SK-N-SH (cell line): ENCODE measurements around the gene B4GALT1. TPM values are rescaled to one million over a fixed set of nuclear protein-coding genes. Genes with fewer than 3 reads are reported as not detected.
A peak's percentile ranks its signal among the peaks of the same experiment; 100 is the strongest.

Experiments used
- CTCF ChIA-PET: fragments of 300-600, 350-600 bp; formaldehyde crosslinking; extraction: SDS; loops from one replicate; lab custom pipeline; 2021; lab: Yijun Ruan, JAX
- POLR2A ChIA-PET: fragments of 350-600 bp; sonication (Branson Sonifier 250); formaldehyde crosslinking; extraction: SDS; loops from one replicate; lab custom pipeline; 2020; ENCODE audit warnings: antibody characterized with exemption, inconsistent platforms; lab: Yijun Ruan, JAX
- DNase-seq: peaks from one replicate; pipeline ENCODE4 v3.0.0; 2012
- H2AFZ ChIP-seq: fragments of 200-600 bp; sonication (generic); 2 replicates; pipeline ENCODE4 v1.8.1; 2016; ENCODE audit warnings: antibody characterized with exemption, mild to moderate bottlenecking, low read depth
- H3F3A ChIP-seq: fragments of 200-600 bp; sonication (generic); replicated peaks from 2 replicates; pipeline ENCODE3; 2016; ENCODE audit warnings: antibody characterized with exemption, mild to moderate bottlenecking; ENCODE audit not compliant: insufficient read depth
- H3K27ac ChIP-seq, 2 experiments: fragments of 200-500 bp in 1 of 2; fragments of 200-600 bp in 1 of 2; sonication (Bioruptor generic) in 1 of 2; sonication (generic), shearing (Covaris generic) in 1 of 2; 2 replicates each; pipeline versions ENCODE4 v1.5.1 to v1.6.1; 2014 to 2016; ENCODE audit warnings: low read depth in 2 of 2, inconsistent platforms in 1 of 2, low read length in 1 of 2, mild to moderate bottlenecking in 1 of 2, mixed read lengths in 1 of 2
- H3K27me3 ChIP-seq: fragments of 200-600 bp; sonication (generic), shearing (Covaris generic); 2 replicates; pipeline ENCODE4 v1.6.1; 2016; ENCODE audit warnings: mixed run types; ENCODE audit not compliant: insufficient read depth
- H3K36me3 ChIP-seq, 2 experiments: fragments of 200-500 bp in 1 of 2; fragments of 200-600 bp in 1 of 2; sonication (Bioruptor generic) in 1 of 2; sonication (generic) in 1 of 2; replicated peaks in 1 of 2; 2 replicates each; pipeline versions ENCODE3 to v1.5.1; 2014 to 2016; ENCODE audit warnings: low read length in 1 of 2, mild to moderate bottlenecking in 1 of 2; ENCODE audit not compliant: insufficient read depth in 2 of 2, control insufficient read depth in 1 of 2
- H3K4me1 ChIP-seq, 2 experiments: fragments of 200-500 bp in 1 of 2; fragments of 200-600 bp in 1 of 2; sonication (Bioruptor generic) in 1 of 2; sonication (generic), shearing (Covaris generic) in 1 of 2; 2 replicates each; pipeline versions ENCODE4 v1.5.1 to v1.6.1; 2014 to 2016; ENCODE audit warnings: low read depth in 1 of 2, low read length in 1 of 2, mixed run types in 1 of 2; ENCODE audit not compliant: insufficient read depth in 2 of 2, control insufficient read depth in 1 of 2
- H3K4me2 ChIP-seq: fragments of 200-600 bp; sonication (generic), shearing (Covaris generic); 2 replicates; pipeline ENCODE4 v1.6.1; 2017; ENCODE audit warnings: mixed run types
- H3K4me3 ChIP-seq, 2 experiments: fragments of 200-500 bp in 1 of 2; fragments of 200-600 bp in 1 of 2; sonication (Bioruptor generic) in 1 of 2; sonication (generic), shearing (Covaris generic) in 1 of 2; 2 replicates each; pipeline versions ENCODE4 v1.5.1 to v1.8.1; 2014 to 2016; ENCODE audit warnings: low read depth in 2 of 2, inconsistent platforms in 1 of 2, low read length in 1 of 2, mild to moderate bottlenecking in 1 of 2, mixed read lengths in 1 of 2, moderate library complexity in 1 of 2
- H3K79me2 ChIP-seq: fragments of 200-600 bp; sonication (generic); 2 replicates; pipeline ENCODE4 v1.8.1; 2017; ENCODE audit warnings: mild to moderate bottlenecking; ENCODE audit not compliant: insufficient read depth
- H3K9ac ChIP-seq: fragments of 200-600 bp; sonication (generic); 2 replicates; pipeline ENCODE4 v1.6.1; 2017; ENCODE audit warnings: mixed run types
- H3K9me2 ChIP-seq: fragments of 200-600 bp; sonication (generic); 2 replicates; pipeline ENCODE4 v1.6.1; 2017; ENCODE audit warnings: mixed run types
- H3K9me3 ChIP-seq: fragments of 200-600 bp; sonication (generic); 2 replicates; pipeline ENCODE4 v1.6.1; 2017; ENCODE audit warnings: mixed run types, mild to moderate bottlenecking, moderate library complexity
- H4K20me1 ChIP-seq: fragments of 200-600 bp; sonication (generic); 2 replicates; pipeline ENCODE4 v1.6.1; 2017; ENCODE audit warnings: mild to moderate bottlenecking, mixed run types; ENCODE audit not compliant: insufficient read depth
- CHD2 ChIP-seq: fragments of 150-350 bp; IDR thresholded peaks from 2 replicates; pipeline ENCODE4 v1.6.1; 2018; ENCODE audit warnings: low read length; ENCODE audit not compliant: partially characterized antibody
- EP300 ChIP-seq, 2 experiments: IDR thresholded peaks; 2 replicates each; pipeline versions ENCODE4 v1.4.0 to v1.6.1; 2012; ENCODE audit warnings: borderline replicate concordance in 1 of 2, low read depth in 1 of 2, low read length in 1 of 2
- EZH2phosphoT487 ChIP-seq: fragments of 200-600 bp; sonication (generic); IDR thresholded peaks from 2 replicates; pipeline ENCODE4 v1.6.1; 2017; ENCODE audit warnings: low read depth, mixed run types, mild to moderate bottlenecking, antibody characterized with exemption, moderate library complexity, borderline replicate concordance
- FOSL2 ChIP-seq: IDR thresholded peaks from 2 replicates; pipeline ENCODE4 v1.4.0; 2012; ENCODE audit warnings: low read depth, mild to moderate bottlenecking, moderate library complexity, borderline replicate concordance
- FOXJ3 ChIP-seq: sonication (generic); formaldehyde crosslinking; IDR thresholded peaks from 2 replicates; pipeline ENCODE4 v1.5.1; 2020; ENCODE audit warnings: mild to moderate bottlenecking, missing genetic modification reagents
- FOXM1 ChIP-seq: IDR thresholded peaks from 2 replicates; pipeline ENCODE4 v1.4.0; 2012; ENCODE audit warnings: low read depth, mild to moderate bottlenecking
- GATA2 ChIP-seq: sonication (generic); formaldehyde crosslinking; IDR thresholded peaks from 2 replicates; pipeline ENCODE4 v1.5.0; 2020; ENCODE audit warnings: mild to moderate bottlenecking, missing genetic modification reagents
- MAX ChIP-seq: IDR thresholded peaks from 2 replicates; pipeline ENCODE4 v1.4.0; 2012; ENCODE audit warnings: low read depth
- MEF2A ChIP-seq: IDR thresholded peaks from 2 replicates; pipeline ENCODE4 v1.4.0; 2012; ENCODE audit warnings: low read depth, borderline replicate concordance
- MXI1 ChIP-seq: IDR thresholded peaks from 2 replicates; pipeline ENCODE4 v1.6.1; 2012; ENCODE audit warnings: mild to moderate bottlenecking, low read depth, low read length, improper control_type of control experiment
- NFIC ChIP-seq: IDR thresholded peaks from 2 replicates; pipeline ENCODE4 v1.4.0; 2012; ENCODE audit warnings: borderline replicate concordance
- NRF1 ChIP-seq: IDR thresholded peaks from 2 replicates; pipeline ENCODE4 v1.6.1; 2012; ENCODE audit warnings: low read depth, mild to moderate bottlenecking, low read length
- PBX3 ChIP-seq: IDR thresholded peaks from 2 replicates; pipeline ENCODE4; 2012
- RAD21 ChIP-seq: IDR thresholded peaks from 2 replicates; pipeline ENCODE4 v1.6.1; 2012; ENCODE audit warnings: mild to moderate bottlenecking, low read length
- RCOR1 ChIP-seq: fragments of 150-350 bp; IDR thresholded peaks from 2 replicates; pipeline ENCODE4 v1.6.1; 2017; ENCODE audit warnings: antibody characterized with exemption, low read length
- REST ChIP-seq: IDR thresholded peaks from 2 replicates; pipeline ENCODE4 v1.6.1; 2012; ENCODE audit warnings: mild to moderate bottlenecking, low read depth, low read length, moderate library complexity
- RFX5 ChIP-seq: IDR thresholded peaks from 2 replicates; pipeline ENCODE4 v1.6.1; 2012; ENCODE audit warnings: mild to moderate bottlenecking, improper control_type of control experiment, low read length
- RXRA ChIP-seq: IDR thresholded peaks from 2 replicates; pipeline ENCODE4 v1.4.0; 2012; ENCODE audit warnings: low read depth, mild to moderate bottlenecking, borderline replicate concordance
- SIN3A ChIP-seq: IDR thresholded peaks from 2 replicates; pipeline ENCODE4 v1.6.1; 2012; ENCODE audit warnings: low read depth, mild to moderate bottlenecking, low read length, moderate library complexity, borderline replicate concordance
- TAF1 ChIP-seq: IDR thresholded peaks from 2 replicates; pipeline ENCODE4 v1.6.1; 2012; ENCODE audit warnings: low read depth, mild to moderate bottlenecking, low read length, moderate library complexity, borderline replicate concordance
- TCF12 ChIP-seq: IDR thresholded peaks from 2 replicates; pipeline ENCODE4 v1.4.0; 2012
- USF2 ChIP-seq: fragments of 150-350 bp; IDR thresholded peaks from 2 replicates; pipeline ENCODE4 v1.6.1; 2017; ENCODE audit warnings: antibody characterized with exemption, low read length, low read depth, borderline replicate concordance
- YY1 ChIP-seq: IDR thresholded peaks from 2 replicates; pipeline ENCODE4 v1.4.0; 2012; ENCODE audit warnings: low read depth, mild to moderate bottlenecking
- WGBS: methylation state at CpG from one replicate; pipeline ENCODE4 v1.1.6; 2017; ENCODE audit warnings: low lambda C conversion rate; 5-methylcytosine and 5-hydroxymethylcytosine counted together
- polyA plus RNA-seq, 3 experiments: library from polyadenylated mRNA; depleted of rRNA; stranded (reverse); fragments of >200 nt; gene quantifications; 2 replicates each; pipeline ENCODE4 v1.2.3, GENCODE V29; 2012
- TF ChIP-seq, protein P1 (sequence below): fragments of 200-600 bp; sonication (generic); IDR thresholded peaks from 2 replicates; pipeline ENCODE4 v1.6.1; 2017; ENCODE audit warnings: antibody characterized with exemption, mild to moderate bottlenecking, moderate library complexity

The B4GALT1 gene
- polyA plus RNA-seq, 1 of the 3 experiments (the other 2 are of a cell fraction): 36.2 TPM

DNA sequence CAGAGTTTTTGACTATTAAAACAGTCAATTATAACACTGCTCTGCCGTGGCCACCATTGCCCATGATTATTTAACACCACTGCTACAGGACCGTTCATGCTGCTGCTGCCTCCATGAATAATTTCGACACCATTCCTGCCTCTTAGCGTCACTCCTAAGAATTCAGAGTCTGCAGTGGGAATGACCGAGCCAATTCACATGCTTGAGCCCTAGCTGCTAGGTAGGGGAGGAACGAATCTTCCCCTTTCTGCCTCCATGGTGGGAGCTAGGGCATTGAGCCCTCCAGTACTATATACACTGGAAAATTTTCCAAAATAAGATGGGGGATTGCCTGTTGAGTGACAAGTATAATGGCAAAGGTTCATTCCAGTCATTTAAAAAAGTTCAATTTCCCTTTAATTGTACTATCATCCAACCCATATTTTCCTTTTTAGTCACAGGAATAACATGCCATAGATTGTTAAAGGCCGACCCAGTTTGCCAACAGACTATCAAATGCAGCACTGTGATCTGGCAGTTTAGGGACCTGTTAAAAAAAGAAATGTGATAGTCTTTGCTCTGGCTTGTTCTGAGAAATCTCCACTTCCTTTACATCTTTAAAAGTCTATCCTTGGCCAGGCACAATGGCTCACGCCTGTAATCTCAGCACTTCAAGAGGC, 13.5 kb upstream of the B4GALT1 start:
- no peaks in the 10 kb centered on the region for H3K9me2 ChIP-seq
- POLR2A ChIA-PET: no interaction called here
- H2AFZ ChIP-seq: peak overlapping the region; percentile 80; the same call in 1 of the 2 replicates
- no peak overlapping the region for H3K4me3 ChIP-seq
- no peaks in the 10 kb centered on the region for H3K27me3 ChIP-seq
- H3K36me3 ChIP-seq: no peaks in the 10 kb centered on the region
- WGBS: 47% methylated on average over 8 of the region's 8 CpGs
- H3K4me2 ChIP-seq: peak overlapping the region; percentile 50
- no peaks in the 10 kb centered on the region for H3K79me2 ChIP-seq
- no peak overlapping the region for H3K9ac ChIP-seq
- DNase-seq: no peak
- CTCF ChIA-PET: no interaction called here
- H3K9me3 ChIP-seq: no peaks in the 10 kb centered on the region
- peak overlapping the region; percentile 43 to 77; a peak in 3 of 4 replicates for H3K27ac ChIP-seq
- H3F3A ChIP-seq: peaks cover 22% of the 10 kb centered on the region
- peaks cover 0 to 12% of the 10 kb centered on the region in 2 experiments; a peak in 3 of 4 replicates for H3K4me1 ChIP-seq
- no peaks in the 10 kb centered on the region for H4K20me1 ChIP-seq
- no peak for TF ChIP-seq SIN3A
- no peak for TF ChIP-seq RFX5
- no peak for TF ChIP-seq RAD21
- no peak for TF ChIP-seq EZH2phosphoT487
- TF ChIP-seq PBX3: peak; percentile 64
- TF ChIP-seq RXRA: 0 out of 2 replicates have a peak, but pooled peaks have one; percentile 17
- no peak for TF ChIP-seq FOXJ3 (CRISPR knock-in tag)
- TF ChIP-seq, protein P1, sequence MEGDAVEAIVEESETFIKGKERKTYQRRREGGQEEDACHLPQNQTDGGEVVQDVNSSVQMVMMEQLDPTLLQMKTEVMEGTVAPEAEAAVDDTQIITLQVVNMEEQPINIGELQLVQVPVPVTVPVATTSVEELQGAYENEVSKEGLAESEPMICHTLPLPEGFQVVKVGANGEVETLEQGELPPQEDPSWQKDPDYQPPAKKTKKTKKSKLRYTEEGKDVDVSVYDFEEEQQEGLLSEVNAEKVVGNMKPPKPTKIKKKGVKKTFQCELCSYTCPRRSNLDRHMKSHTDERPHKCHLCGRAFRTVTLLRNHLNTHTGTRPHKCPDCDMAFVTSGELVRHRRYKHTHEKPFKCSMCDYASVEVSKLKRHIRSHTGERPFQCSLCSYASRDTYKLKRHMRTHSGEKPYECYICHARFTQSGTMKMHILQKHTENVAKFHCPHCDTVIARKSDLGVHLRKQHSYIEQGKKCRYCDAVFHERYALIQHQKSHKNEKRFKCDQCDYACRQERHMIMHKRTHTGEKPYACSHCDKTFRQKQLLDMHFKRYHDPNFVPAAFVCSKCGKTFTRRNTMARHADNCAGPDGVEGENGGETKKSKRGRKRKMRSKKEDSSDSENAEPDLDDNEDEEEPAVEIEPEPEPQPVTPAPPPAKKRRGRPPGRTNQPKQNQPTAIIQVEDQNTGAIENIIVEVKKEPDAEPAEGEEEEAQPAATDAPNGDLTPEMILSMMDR: no peak
- peak in 1 of 2 experiments; percentile 55; a peak in 1 of 4 replicates for TF ChIP-seq EP300 (IDR thresholded peaks at IDR 0.05; ENCODE audit: borderline replicate concordance in 1 of 2, low read depth in 1 of 2, low read length in 1 of 2)
- no peak for TF ChIP-seq NRF1
- TF ChIP-seq REST: no peak
- no peak for TF ChIP-seq FOXM1
- no peak for TF ChIP-seq RCOR1
- peak; percentile 53; the same call in 1 of the 2 replicates for TF ChIP-seq NFIC
- no peak for TF ChIP-seq GATA2
- peak; percentile 31; the same call in 1 of the 2 replicates for TF ChIP-seq TCF12
- peak; percentile 31; the same call in 1 of the 2 replicates for TF ChIP-seq FOSL2
- no peak; the same call in 1 of the 2 replicates for TF ChIP-seq YY1
- TF ChIP-seq CHD2: no peak
- no peak for TF ChIP-seq TAF1
- TF ChIP-seq MAX: 0 out of 2 replicates have a peak, but pooled peaks have one; percentile 29
- no peak for TF ChIP-seq USF2
- TF ChIP-seq MEF2A: no peak
- no peak for TF ChIP-seq MXI1
